Measurements from ENCODE around the gene PIP4K2A. TPM values are rescaled to one million over a fixed set of nuclear protein-coding genes. Genes with fewer than 3 reads are reported as not detected.

Gene PIP4K2A
- total and polyA plus RNA-seq, 9 donors = 4.3 to 85.6 (median 18.4) TPM

DNA sequence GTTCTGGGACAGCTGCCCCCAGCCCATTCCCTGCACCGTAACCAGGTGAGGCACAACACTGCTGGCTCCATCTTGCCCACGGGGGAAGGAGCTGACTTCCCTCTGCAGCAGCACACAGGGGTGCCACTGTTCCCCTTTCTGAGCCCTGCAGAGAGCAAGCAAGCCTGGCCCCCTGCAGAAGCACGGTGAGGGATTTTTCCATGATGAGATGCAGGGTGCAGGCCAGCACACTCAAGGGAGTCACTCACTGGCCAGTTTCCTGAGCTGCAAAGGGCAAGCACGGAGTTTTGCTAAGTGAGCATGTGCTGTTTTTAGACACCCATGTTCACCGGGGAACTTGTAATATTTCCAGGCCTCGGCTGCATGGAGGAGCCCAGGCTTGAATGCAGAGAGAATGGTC lies 176.6 kb downstream of the PIP4K2A start:
- Histone ChIP-seq H3K27me3 (no peaks in the 10 kb centered on the region), H3K36me3 (no peaks in the 10 kb centered on the region), H3K9me3 (no peaks in the 10 kb centered on the region), H3K4me3 (no peak overlapping the region), H3K4me1 (ENCODE audit: insufficient read depth) (no peaks in the 10 kb centered on the region), H3K27ac (no peak overlapping the region)
- TF ChIP-seq EP300 (IDR thresholded peaks at IDR 0.05) (no peak), POLR2A (IDR thresholded peaks at IDR 0.05) (no peak)
- TF ChIP-seq, protein P1, sequence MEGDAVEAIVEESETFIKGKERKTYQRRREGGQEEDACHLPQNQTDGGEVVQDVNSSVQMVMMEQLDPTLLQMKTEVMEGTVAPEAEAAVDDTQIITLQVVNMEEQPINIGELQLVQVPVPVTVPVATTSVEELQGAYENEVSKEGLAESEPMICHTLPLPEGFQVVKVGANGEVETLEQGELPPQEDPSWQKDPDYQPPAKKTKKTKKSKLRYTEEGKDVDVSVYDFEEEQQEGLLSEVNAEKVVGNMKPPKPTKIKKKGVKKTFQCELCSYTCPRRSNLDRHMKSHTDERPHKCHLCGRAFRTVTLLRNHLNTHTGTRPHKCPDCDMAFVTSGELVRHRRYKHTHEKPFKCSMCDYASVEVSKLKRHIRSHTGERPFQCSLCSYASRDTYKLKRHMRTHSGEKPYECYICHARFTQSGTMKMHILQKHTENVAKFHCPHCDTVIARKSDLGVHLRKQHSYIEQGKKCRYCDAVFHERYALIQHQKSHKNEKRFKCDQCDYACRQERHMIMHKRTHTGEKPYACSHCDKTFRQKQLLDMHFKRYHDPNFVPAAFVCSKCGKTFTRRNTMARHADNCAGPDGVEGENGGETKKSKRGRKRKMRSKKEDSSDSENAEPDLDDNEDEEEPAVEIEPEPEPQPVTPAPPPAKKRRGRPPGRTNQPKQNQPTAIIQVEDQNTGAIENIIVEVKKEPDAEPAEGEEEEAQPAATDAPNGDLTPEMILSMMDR (IDR thresholded peaks at IDR 0.05) = no peak
- DNase-seq = no peak
- 79 to 91% (median 81%) methylated on average over 6 of the region's 6 CpGs for WGBS, 3 donors
- intact Hi-C loops (cut with DNase I) = no loop called here

DNA sequence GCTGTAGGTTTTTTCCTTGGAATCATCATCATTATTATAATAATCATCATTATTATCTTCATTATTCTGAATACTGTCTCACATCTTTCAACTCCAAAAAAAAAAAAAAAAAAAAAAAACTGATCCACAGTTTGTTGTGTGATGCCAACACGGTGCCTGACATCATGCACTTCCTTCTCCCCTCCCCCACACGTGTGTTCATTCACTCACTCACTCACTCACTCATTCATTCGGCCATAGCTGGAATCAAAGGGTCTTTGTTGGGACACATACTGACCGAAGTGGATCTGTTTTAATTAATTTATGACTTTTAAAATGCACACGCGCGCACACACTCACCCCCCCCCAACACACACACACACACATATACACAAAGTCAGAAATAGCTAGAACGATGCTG lies 177.8 kb downstream of the PIP4K2A start:
- H3K9me3 ChIP-seq = no peaks in the 10 kb centered on the region
- TF ChIP-seq, protein P1 (IDR thresholded peaks at IDR 0.05) = no peak
- TF ChIP-seq EP300 (IDR thresholded peaks at IDR 0.05) (no peak), POLR2A (IDR thresholded peaks at IDR 0.05) (no peak)
- intact Hi-C loops (cut with DNase I) = no loop called here
- no peaks in the 10 kb centered on the region for H3K36me3 ChIP-seq
- H3K27me3 ChIP-seq = no peaks in the 10 kb centered on the region
- H3K27ac ChIP-seq = no peak overlapping the region
- 91 to 95% (median 91%) methylated on average over 8 of the region's 8 CpGs for WGBS, 3 donors
- no peak overlapping the region for H3K4me3 ChIP-seq
- no peak for DNase-seq
- H3K4me1 ChIP-seq (ENCODE audit: insufficient read depth) = no peaks in the 10 kb centered on the region

DNA sequence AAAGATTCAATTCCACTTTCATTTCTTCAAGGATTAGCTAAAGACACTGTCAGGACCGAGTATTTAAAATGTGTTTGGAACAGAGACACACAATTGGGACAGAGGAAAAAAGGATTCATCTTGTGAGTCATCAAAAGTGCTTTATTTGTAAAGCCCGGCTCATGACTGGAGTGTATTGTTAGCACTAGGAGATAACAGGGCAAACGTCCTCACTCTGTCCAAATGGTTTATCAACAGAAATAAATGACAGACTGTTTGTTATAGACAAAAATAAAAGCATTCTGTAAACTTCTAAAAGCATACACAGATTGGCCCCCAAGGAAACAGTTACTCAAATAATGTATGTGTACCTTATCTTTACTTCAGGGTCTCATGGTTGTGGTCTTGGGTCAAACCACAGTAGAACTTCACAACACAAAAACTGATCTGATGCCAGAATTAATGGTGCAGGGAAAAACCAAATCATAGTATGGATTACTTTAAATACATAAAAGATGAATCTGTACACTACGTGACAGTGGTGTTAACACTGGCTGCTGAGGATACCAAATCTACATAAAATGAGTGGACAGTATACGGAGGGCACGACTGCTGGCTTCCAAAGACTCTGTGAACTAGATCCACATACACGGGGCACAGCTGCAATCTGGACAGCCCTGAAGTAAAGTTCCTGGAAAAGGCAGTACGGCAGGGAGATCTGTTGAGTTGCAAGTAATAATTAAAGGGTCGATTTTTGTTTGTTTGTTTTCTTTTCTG lies 179.4 kb downstream of the PIP4K2A start:
- Histone ChIP-seq H3K4me1 (ENCODE audit: insufficient read depth) (no peaks in the 10 kb centered on the region), H3K4me3 (no peak overlapping the region), H3K36me3 (no peaks in the 10 kb centered on the region), H3K27ac (no peak overlapping the region), H3K27me3 (no peaks in the 10 kb centered on the region), H3K9me3 (no peaks in the 10 kb centered on the region)
- intact Hi-C loops (cut with DNase I) = no loop called here
- 47 to 59% (median 47%) methylated on average over 9 of the region's 9 CpGs for WGBS, 3 donors
- TF ChIP-seq EP300 (IDR thresholded peaks at IDR 0.05) (no peak), POLR2A (IDR thresholded peaks at IDR 0.05) (no peak)
- TF ChIP-seq, protein P1 (IDR thresholded peaks at IDR 0.05) = no peak
- no peak for DNase-seq

DNA sequence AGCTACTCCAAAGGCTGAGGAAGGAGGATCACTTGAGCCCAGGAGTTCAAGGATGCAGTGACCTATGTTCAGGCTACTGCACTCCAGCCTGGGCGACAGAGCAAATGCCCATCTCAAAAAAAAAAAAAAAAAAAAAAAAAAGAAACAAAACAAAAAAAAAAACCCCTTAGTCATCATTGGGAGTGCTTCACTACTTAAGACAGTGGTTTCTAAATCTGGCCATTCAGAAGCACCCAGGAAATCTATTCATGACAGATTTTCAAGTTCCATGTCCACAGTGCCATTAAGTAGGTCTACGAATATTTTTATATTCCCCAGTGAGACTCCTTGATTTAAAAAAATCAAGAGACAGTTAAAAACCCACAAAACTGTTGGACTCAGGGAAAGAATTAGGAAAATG lies 182.9 kb downstream of the PIP4K2A start:
- WGBS, 3 donors = 70 to 77% (median 72%) methylated on average over 2 of the region's 2 CpGs
- no peak overlapping the region for H3K27ac ChIP-seq

More for the DNA sequence above, 182.9 kb downstream of the PIP4K2A start:
- intact Hi-C loops (cut with DNase I) = no loop called here
- Histone ChIP-seq H3K36me3 (no peaks in the 10 kb centered on the region), H3K4me1 (ENCODE audit: insufficient read depth) (no peaks in the 10 kb centered on the region), H3K27me3 (no peaks in the 10 kb centered on the region), H3K4me3 (no peak overlapping the region), H3K9me3 (no peaks in the 10 kb centered on the region)
- TF ChIP-seq, protein P1 (IDR thresholded peaks at IDR 0.05) = no peak
- TF ChIP-seq EP300 (IDR thresholded peaks at IDR 0.05) = no peak
- no peak for TF ChIP-seq POLR2A (IDR thresholded peaks at IDR 0.05)
- no peak for DNase-seq
